ENCODE data around the gene UTS2B.

Gene UTS2B

DNA sequence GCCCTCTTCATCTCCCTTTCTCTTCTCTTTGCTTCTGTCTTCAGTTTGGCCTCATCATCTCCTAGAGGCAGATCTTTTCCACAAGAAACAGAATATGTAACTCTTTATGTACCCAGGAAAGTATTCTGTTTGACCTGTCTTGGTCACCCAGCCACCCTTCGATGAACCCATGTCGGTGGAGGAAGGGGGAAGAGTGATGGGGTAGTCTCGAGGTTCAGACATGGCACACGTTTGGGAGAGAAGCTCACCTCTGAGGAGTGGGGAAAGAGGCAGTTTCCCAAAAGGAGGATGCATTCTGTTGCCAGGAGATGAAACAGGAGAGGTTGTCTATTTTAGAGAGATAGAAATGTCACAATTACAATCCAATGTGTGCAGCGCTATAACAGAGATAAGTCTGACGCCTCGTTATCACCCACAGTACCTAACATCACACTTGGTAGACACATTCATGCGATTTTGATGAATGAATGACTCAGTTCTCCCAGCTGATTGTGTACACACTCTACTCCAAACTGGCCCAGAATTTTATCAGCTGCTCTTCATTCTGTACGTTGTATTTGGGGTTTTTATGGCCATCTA is 1.9 kb downstream of the UTS2B start:
- TF ChIP-seq SIN3A (IDR thresholded peaks at IDR 0.05; ENCODE audit: borderline replicate concordance, insufficient read depth, low read length) (peak; percentile 91; the same call in 1 of the 2 replicates), FOXP2 (optimal IDR thresholded peaks at IDR 0.05; ENCODE audit: borderline replicate concordance, extremely low read depth, extremely low read length, insufficient read depth) (no peak), POLR2AphosphoS5 (IDR thresholded peaks at IDR 0.05; ENCODE audit: low read depth, low read length) (no peak)

DNA sequence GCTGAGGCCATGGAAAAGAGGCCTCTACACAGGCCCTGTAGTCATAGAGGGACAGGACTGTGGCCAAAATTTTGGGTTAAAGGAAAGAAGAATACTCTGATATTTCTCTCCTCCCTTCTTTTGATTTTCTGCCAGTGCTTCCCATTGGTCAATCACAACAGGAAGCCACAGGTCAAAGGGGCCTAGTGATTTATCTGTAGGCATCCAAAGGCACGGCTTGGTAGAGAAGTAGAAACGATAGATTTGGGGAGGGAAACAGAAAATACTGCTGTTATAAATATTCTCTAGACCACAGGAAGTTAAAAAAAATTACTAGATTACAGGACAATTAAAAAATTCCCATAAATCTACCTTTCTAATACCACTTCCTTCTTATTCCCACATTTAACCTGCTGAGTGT is 2.8 kb downstream of the UTS2B start:
- TF ChIP-seq FOXP2 (optimal IDR thresholded peaks at IDR 0.05; ENCODE audit: borderline replicate concordance, extremely low read depth, extremely low read length, insufficient read depth) (no peak), TAF1 (IDR thresholded peaks at IDR 0.05; ENCODE audit: borderline replicate concordance, insufficient read depth, low read length) (no peak), POLR2AphosphoS5 (IDR thresholded peaks at IDR 0.05; ENCODE audit: low read depth, low read length) (no peak), SIN3A (IDR thresholded peaks at IDR 0.05; ENCODE audit: borderline replicate concordance, insufficient read depth, low read length) (no peak)
- TF ChIP-seq, protein P1, sequence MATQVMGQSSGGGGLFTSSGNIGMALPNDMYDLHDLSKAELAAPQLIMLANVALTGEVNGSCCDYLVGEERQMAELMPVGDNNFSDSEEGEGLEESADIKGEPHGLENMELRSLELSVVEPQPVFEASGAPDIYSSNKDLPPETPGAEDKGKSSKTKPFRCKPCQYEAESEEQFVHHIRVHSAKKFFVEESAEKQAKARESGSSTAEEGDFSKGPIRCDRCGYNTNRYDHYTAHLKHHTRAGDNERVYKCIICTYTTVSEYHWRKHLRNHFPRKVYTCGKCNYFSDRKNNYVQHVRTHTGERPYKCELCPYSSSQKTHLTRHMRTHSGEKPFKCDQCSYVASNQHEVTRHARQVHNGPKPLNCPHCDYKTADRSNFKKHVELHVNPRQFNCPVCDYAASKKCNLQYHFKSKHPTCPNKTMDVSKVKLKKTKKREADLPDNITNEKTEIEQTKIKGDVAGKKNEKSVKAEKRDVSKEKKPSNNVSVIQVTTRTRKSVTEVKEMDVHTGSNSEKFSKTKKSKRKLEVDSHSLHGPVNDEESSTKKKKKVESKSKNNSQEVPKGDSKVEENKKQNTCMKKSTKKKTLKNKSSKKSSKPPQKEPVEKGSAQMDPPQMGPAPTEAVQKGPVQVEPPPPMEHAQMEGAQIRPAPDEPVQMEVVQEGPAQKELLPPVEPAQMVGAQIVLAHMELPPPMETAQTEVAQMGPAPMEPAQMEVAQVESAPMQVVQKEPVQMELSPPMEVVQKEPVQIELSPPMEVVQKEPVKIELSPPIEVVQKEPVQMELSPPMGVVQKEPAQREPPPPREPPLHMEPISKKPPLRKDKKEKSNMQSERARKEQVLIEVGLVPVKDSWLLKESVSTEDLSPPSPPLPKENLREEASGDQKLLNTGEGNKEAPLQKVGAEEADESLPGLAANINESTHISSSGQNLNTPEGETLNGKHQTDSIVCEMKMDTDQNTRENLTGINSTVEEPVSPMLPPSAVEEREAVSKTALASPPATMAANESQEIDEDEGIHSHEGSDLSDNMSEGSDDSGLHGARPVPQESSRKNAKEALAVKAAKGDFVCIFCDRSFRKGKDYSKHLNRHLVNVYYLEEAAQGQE (IDR thresholded peaks at IDR 0.05; ENCODE audit: insufficient read depth in 1 of 2, low read depth in 2 of 2, low read length in 2 of 2), result no peak

DNA sequence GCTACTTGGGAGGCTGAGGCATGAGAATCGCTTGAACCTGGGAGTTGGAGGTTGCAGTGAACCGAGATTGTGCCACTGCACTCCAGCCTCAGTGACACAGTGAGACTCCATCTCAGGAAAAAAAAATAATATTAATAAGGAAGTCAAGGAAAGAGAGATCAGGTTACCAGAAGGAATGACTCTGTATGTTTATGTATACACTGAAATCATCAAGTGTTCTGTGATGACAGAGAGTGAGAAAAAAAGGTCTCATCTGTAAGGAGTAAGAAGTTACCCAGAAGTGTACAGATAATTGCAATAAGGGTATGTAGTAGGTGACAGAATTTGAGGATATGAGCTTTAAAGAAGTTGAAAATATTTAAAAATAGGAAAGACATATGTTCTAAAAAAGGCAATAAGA is 5.4 kb downstream of the UTS2B start:
- TF ChIP-seq, protein P1 (IDR thresholded peaks at IDR 0.05; ENCODE audit: insufficient read depth in 1 of 2, low read depth in 2 of 2, low read length in 2 of 2), result no peak
- TF ChIP-seq FOXP2 (optimal IDR thresholded peaks at IDR 0.05; ENCODE audit: borderline replicate concordance, extremely low read depth, extremely low read length, insufficient read depth), result no peak
- TF ChIP-seq TAF1 (IDR thresholded peaks at IDR 0.05; ENCODE audit: borderline replicate concordance, insufficient read depth, low read length), result no peak
- TF ChIP-seq POLR2AphosphoS5 (IDR thresholded peaks at IDR 0.05; ENCODE audit: low read depth, low read length), result no peak
- no peak for TF ChIP-seq SIN3A (IDR thresholded peaks at IDR 0.05; ENCODE audit: borderline replicate concordance, insufficient read depth, low read length)

DNA sequence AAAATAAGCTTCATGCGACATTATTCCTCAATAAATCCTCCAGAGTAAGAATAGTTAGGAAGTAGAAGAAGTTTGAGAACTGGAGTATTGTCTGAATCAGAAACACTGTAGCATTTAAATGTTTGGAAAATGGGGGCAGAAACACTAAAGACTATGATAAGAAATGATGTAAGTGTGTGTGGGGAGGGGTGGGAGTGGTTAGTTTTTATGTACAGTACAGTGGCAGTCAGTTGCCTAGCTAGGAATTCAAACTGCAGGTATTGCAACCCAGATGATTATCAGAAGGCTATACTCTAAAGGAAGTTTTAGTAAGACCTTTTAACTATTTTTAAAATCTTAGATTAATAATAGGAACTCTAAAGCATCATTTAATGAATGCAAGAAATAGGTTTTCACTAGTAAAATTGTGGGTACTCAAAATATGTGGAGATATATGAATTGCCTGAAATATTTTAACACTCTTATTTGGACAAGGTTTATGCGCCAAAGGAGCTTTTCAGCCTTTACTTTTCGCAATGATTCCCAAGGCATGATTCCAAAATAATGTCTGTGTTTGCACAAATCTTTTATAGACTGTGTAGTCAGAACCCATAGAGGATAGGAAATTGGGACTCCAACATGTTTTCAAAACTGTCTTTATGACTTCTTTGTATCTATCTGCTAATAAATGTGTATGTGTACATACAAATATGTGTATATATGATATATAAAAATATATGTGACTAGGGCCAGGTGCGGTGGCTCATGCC is 9.1 kb downstream of the UTS2B start:
- TF ChIP-seq, protein P1 (IDR thresholded peaks at IDR 0.05; ENCODE audit: insufficient read depth in 1 of 2, low read depth in 2 of 2, low read length in 2 of 2), result no peak
- TF ChIP-seq POLR2AphosphoS5 (IDR thresholded peaks at IDR 0.05; ENCODE audit: low read depth, low read length), result no peak
- no peak for TF ChIP-seq SIN3A (IDR thresholded peaks at IDR 0.05; ENCODE audit: borderline replicate concordance, insufficient read depth, low read length)
- no peak for TF ChIP-seq TAF1 (IDR thresholded peaks at IDR 0.05; ENCODE audit: borderline replicate concordance, insufficient read depth, low read length)
- TF ChIP-seq FOXP2 (optimal IDR thresholded peaks at IDR 0.05; ENCODE audit: borderline replicate concordance, extremely low read depth, extremely low read length, insufficient read depth), result no peak

DNA sequence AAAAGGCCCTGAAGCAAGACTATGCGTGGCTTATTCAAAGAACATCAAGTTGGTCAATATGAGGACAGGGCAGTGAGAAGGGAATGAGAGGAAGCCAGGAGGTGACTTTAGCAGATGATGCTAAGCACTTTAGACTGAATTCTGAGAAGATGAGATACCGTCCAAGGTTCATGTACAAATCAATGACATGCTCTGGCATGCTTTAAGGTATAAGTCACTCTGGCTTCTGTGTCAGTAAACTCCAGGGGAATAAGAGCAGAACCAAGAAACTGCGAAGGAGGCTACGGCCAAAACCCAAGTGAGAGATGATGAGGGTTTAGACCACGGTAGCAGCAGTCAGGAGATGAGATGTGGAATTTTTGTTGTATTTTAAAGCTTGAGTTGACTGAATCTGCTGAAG is 10.0 kb downstream of the UTS2B start:
- TF ChIP-seq, protein P1 (IDR thresholded peaks at IDR 0.05; ENCODE audit: insufficient read depth in 1 of 2, low read depth in 2 of 2, low read length in 2 of 2), result no peak
- TF ChIP-seq FOXP2 (optimal IDR thresholded peaks at IDR 0.05; ENCODE audit: borderline replicate concordance, extremely low read depth, extremely low read length, insufficient read depth) (no peak), SIN3A (IDR thresholded peaks at IDR 0.05; ENCODE audit: borderline replicate concordance, insufficient read depth, low read length) (no peak), TAF1 (IDR thresholded peaks at IDR 0.05; ENCODE audit: borderline replicate concordance, insufficient read depth, low read length) (no peak), POLR2AphosphoS5 (IDR thresholded peaks at IDR 0.05; ENCODE audit: low read depth, low read length) (no peak)

Measured in PFSK-1 (cell line).